HG02759 (cell line): ENCODE results near the gene AADACL4.

Source experiments
- ATAC-seq: cut with Tn5 transposase; IDR thresholded peaks from one replicate; pipeline ENCODE4 v1.9.1; 2021; ENCODE audit warnings: mild to moderate bottlenecking, moderate library complexity; ENCODE audit not compliant: unreplicated experiment

Gene AADACL4

GRCh38 chr1:12610941-12611340 is 32.9 kb upstream of the AADACL4 start:
- ATAC-seq = no peak

GRCh38 chr1:12613180-12613579 is 30.7 kb upstream of the AADACL4 start:
- ATAC-seq = no peak

GRCh38 chr1:12614402-12615158 is 29.3 kb upstream of the AADACL4 start:
- ATAC-seq = no peak

DNA sequence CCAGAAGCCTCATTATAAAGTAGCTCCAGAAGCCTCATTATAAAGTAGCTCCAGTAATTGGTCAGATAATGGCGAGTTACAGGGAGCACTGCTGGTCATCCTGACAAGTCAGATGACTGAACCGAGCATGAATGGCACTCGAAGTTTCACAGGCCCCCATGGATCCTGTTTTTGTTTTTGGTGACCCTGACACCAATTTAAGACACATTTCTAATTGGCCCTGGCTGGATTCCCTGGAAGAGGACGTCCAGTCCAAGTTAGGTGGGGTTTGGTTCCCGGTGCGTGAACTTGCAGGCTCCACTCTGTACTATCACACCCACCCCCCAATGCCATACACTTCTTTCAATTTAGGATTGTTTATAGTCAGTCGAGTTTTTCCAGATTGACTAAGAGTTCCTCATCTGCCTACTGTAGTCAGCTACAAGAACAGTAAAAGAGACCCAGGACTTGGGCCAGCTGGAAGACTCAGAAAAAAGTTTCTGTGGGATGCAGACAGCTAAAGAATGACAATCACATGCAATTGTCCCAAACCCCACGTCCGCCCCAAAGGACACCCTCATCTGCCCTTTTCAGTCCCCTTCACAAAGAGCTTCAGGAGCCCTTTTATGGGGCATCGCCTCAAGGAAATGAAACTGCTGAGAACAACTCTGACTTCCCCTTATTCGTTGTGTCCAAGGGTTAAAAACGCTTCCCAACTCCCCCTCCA is 28.6 kb upstream of the AADACL4 start:
- no peak for ATAC-seq

DNA sequence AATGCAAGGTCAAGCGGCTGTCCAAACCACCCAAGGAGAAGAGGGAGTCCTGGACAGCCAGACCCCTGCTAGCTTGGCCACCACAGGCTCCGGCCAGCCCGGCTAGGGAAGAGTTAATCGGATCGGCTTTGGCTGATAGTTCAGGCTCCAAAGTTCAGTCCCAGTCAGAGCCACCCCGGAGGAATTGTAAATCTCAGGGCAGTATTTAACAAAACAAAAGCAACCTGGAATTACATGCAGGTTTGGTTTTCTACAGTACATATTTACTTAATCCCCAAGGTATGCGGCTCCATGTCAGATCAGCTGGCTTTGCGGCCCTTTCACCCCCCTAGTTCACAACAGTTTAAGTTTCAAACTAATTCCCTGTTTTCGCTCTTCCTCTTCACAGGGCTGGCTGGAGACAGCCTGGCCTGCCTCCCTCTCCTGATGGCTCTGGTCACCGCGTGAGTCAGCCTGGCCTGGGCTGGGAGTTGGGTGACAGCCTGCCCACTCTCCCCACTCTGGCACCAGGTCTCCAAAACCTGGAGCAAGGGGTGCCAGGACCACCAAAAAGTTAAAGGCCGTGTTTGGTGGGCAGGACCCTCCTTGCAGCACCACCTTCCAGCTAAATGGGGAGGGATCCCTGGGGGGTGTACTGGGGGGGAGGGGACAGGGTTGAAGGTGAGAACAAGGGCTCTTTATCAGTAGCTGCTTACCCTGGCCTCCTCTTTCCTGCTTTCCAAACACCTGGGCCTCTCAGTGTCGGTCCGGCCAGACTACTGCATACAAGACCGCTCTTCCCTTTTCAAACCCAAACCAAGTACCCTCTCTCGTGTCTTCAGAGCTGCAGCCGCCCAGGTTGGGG is 27.8 kb upstream of the AADACL4 start:
- no peak for ATAC-seq

- no peak for ATAC-seq
Observed at GRCh38 chr1:12616709-12617373, 27.0 kb upstream of the AADACL4 start.

DNA sequence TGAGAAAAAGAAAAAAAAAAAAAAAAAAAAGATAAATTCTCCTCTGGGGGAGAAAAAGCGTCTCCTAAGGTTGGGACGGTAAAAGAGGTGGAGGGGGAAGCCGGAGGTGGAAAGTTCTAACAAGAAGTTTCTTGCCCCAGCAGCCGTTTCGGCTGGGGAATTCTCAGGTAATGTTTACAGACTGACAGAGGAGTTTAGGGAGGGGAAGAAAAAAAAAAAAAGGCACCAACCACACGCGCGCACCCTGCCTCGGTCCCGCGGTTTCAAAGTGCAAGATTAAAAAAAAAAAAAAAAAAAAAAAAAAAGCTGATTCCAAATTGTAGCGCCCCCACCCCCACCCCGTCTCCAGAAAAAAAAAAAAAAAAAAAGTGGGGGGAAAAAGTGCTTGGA is 26.4 kb upstream of the AADACL4 start:
- ATAC-seq = no peak

GRCh38 chr1:12617901-12618660 is 25.8 kb upstream of the AADACL4 start, which contains the start of gene DHRS3:
Gene DHRS3, minus strand, starts transcription at chr1:12618210. Its CDS starts 862 bp downstream, at chr1:12617348.
- ATAC-seq = no peak

DNA sequence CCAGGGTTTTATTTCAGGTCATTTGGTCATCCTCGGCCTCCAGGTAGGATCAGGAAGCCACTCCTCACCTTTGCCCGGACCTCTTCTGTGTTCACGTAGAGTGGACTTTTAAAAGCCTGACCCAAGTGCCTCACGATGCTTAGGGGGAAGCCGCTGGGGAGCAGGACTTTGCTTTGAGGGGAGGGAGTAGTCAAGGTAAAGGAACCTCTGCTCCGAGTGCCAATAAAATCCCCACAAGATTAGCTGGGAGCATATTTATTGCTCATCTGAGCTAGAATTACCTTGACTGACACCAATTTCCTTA is 25.3 kb upstream of the AADACL4 start:
- ATAC-seq = no peak

DNA sequence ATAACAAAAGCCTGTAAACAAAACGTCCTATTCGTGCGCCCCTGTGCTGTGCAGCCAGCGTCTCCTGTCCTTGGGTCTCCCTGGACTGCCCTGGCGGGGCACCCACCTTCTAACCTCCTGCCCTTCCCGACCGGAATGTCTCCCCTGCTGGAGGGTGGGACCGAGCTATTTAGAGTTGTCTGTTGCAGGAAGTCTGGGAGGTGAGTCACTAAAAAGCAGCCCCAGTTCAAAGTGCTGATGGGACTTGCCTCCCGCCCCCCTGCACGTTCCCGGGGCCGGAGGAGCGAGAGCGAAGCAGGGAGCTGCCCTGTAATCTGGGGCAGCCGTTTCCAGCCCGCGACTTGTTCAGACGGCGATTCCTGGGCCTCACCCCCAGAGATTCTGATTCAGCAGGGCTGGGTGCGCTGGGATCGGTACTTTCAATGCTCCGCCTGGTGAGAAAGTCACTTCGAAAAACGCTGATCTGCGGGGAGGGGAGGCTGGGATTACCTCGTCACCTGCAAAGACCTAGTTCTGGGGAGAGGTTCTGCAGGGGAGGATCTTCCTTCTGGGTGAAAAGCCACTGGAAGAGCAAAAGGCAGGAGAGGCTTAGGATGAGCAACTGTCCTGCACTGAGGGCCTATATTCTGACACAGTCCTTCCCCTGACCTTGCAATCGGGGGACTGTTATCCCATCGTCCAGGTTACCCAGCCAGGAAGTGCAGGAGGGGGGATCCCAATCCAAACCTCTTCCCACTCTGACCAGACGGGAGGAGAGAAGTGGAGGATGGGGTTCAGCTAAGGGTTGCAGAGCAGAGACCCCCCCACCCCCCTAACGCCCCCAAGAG is 24.7 kb upstream of the AADACL4 start:
- ATAC-seq = no peak

DNA sequence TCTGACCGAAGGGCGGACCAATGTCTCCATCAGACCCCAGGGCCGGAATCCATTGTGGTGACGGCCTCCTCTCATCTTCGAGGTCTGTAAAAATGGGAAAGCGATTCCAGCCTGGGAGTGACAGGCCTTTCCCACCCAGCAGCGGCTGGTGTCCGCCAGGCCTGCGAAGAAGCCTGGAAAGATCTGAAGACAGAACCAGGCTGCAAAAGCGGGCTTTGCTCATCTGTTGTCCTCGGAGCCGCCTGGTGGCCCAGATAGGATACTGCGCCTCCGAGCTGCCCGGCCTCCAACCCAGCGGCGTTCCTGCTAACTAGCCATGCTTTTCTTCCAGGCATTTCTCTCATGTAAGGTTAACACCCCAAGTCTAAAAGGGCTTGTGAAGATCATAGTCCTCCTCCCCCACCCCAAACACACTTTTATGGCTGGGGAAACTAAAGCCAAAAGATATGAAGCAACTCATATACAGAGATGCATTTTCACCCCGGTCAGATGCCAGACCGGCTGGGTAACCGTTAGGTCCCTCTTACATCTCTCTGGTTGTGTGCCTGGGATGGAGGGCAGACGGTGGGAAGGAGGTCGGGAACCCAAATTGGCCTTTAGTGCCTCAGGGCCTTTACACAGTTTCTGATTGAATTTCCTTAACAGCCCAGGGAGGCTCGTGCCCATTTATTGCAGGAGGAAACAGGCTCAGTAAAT is 23.9 kb upstream of the AADACL4 start:
- no peak for ATAC-seq

GRCh38 chr1:12620488-12620865 is 23.4 kb upstream of the AADACL4 start:
- ATAC-seq = no peak

GRCh38 chr1:12620931-12621330 is 23.0 kb upstream of the AADACL4 start:
- no peak for ATAC-seq

DNA sequence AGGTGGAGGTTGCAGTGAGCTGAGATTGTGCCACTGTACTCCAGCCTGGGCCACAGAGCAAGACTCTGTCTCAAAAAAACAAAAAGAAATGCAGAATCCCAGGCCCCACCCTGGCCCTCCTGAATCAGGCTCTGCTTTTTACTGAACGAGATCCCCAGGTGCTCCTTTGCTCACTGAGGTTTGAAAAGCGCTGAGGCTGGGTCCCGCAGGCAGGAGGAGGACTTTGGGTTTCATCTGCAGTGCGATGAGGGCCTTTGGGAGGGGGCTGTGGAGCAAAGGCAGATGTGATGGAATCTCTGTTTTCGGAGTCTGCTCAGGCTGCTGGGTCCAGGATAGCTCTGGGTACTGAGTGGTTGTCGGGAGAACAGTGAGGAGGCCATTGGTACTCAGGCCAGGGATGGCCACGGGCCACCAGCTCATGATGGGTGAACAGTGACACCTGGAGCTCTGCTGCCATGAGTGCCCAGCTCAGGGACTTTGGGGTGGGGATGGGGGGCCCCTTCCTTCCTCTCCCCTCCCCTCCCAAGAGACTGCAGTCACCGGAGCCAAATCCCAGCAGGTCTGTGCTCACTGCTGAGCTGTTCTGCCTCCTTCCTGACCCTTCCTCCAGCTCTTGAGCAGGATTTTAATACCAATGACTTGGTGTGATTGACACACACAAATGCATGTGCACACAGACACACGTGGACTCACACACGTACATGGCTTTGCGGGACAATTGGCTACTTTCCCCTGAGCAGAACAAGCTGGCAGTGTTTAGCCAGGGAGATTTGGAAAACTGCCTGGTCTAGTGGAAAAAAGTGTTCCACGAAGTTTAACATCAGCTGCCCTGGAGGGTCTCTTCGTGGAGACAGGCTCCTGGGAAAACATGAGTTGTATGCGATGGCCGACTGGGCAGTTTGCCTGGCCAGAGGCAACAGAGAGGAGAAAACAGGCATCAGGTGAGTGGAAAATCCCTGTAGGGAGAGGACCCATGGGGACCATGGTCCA is 22.2 kb upstream of the AADACL4 start:
- ATAC-seq = no peak

DNA sequence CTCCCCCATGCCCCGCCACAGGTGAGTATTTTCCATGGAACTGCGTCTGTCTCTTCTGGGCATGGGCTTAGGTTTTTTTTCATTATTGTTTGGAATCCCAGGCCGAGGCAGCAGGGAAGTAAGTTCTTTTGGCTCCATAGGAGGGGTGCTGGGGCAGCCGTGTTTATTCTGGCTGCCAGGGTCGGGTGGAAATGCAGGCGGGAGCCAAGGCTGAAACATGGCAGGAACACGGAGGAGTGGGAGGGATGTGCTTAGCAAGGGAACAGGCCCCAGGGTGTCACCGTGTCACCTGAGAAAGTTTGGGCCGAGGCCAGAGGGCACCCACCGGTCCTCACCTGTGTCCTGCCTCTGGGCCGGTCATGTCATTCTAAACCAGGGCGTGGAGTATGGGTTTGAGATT is 21.4 kb upstream of the AADACL4 start:
- no peak for ATAC-seq

DNA sequence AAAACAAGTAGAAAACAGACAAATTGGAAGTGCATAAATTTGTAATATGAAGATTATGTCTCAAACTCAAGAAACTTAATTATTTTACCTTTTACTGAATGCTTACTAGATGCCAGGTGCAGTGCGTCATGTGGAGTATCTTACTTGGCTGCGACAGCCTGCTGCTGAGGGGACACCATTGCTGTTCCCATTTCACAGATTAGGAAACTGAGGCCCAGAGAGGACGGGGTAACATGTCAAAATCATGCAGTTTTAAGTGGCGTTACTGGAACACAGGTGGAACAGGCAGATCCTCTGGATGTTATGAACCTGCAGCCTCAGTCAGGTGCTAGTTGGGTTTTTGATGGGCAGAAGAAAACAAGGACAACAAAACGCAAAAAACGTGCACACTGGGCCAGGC is 18.6 kb upstream of the AADACL4 start:
- no peak for ATAC-seq

DNA sequence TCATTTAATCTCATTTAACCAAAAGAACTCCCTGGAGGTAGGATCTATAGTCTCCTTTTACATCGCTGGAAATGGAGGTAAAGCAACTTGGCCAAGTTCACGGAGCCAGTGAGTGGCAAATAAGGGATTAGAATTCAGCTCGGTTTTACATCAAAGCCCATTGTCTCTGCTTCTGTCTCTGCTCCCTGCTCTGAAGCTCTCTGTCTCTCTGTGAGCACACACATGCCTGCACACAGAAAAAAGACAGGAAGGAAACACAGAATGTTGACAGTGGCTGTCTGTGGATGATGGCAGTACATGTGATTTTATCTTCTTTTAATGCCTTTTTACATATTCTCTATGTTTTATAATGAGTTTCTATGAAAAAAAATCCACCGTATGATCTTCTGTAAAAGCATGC is 17.0 kb upstream of the AADACL4 start:
- no peak for ATAC-seq

GRCh38 chr1:12627296-12627695 is 16.6 kb upstream of the AADACL4 start:
- ATAC-seq = no peak
